Thyroid gland (tissue), 4 donors: ENCODE data around the gene UBE2H. TPM values are rescaled to one million over a fixed set of nuclear protein-coding genes. Genes with fewer than 3 reads are reported as not detected.

Experiments
- DNase-seq, 2 donors: peaks; one replicate each; pipeline ENCODE4 v3.0.0-alpha.2; 2019
- H3K27ac ChIP-seq, 3 donors: fragments of 200-600 bp; sonication (generic); 1 replicate in 2 of 3; 2 replicates in 1 of 3; pipeline ENCODE4 v1.5.1; 2016 to 2019; ENCODE audit warnings: mild to moderate bottlenecking in 1 of 3, moderate library complexity in 1 of 3
- H3K27me3 ChIP-seq: fragments of 200-600 bp; sonication (generic); one replicate; pipeline ENCODE4 v1.5.1; 2019
- H3K36me3 ChIP-seq, 2 donors: fragments of 200-600 bp; sonication (generic); one replicate each; pipeline ENCODE4 v1.5.1; 2016 to 2019
- H3K4me1 ChIP-seq, 2 donors: fragments of 200-600 bp; sonication (generic); one replicate each; pipeline ENCODE4 v1.5.1; 2017 to 2019
- H3K4me3 ChIP-seq, 3 donors: fragments of 200-600 bp; sonication (generic); replicated peaks in 1 of 3; 1 replicate in 2 of 3; 2 replicates in 1 of 3; pipeline ENCODE4 v1.5.1; 2016; ENCODE audit warnings: mild to moderate bottlenecking in 1 of 3
- H3K9me3 ChIP-seq: fragments of 200-600 bp; sonication (generic); one replicate; pipeline ENCODE4 v1.5.1; 2017
- POLR2A ChIP-seq, 2 donors: fragments of 450-650 bp; IDR thresholded peaks; one replicate each; pipeline ENCODE4 v1.6.1; 2017; ENCODE audit warnings: antibody characterized with exemption in 2 of 2, mild to moderate bottlenecking in 2 of 2, moderate library complexity in 1 of 2
- WGBS, 2 donors: methylation state at CpG; one replicate each; pipeline ENCODE4 v1.1.5; 2017; 5-methylcytosine and 5-hydroxymethylcytosine counted together
- intact Hi-C: fragments of 100-400 bp; cut with DNase I; formaldehyde crosslinking; loops from one replicate; pipeline ENCODE4 v1.15.1; 2023
- total RNA-seq, 4 donors: library from RNA; depleted of rRNA; stranded (reverse); fragments of >200 nt; gene quantifications; one replicate each; pipeline ENCODE4 v1.2.3, GENCODE V29; 2016
- TF ChIP-seq, protein P1 (sequence below), 6 experiments: fragments of 200-600 bp in 3 of 6; fragments of 450-650 bp in 3 of 6; sonication (generic) in 3 of 6; IDR thresholded peaks; one replicate each; pipeline ENCODE4 v1.5.1; 2016 to 2019; ENCODE audit warnings: antibody characterized with exemption in 6 of 6, mild to moderate bottlenecking in 2 of 6, inconsistent platforms in 1 of 6, moderate library complexity in 1 of 6

The UBE2H gene
- total RNA-seq, 4 donors from 2014 or later, result 97.7 to 156 (median 122) TPM

DNA sequence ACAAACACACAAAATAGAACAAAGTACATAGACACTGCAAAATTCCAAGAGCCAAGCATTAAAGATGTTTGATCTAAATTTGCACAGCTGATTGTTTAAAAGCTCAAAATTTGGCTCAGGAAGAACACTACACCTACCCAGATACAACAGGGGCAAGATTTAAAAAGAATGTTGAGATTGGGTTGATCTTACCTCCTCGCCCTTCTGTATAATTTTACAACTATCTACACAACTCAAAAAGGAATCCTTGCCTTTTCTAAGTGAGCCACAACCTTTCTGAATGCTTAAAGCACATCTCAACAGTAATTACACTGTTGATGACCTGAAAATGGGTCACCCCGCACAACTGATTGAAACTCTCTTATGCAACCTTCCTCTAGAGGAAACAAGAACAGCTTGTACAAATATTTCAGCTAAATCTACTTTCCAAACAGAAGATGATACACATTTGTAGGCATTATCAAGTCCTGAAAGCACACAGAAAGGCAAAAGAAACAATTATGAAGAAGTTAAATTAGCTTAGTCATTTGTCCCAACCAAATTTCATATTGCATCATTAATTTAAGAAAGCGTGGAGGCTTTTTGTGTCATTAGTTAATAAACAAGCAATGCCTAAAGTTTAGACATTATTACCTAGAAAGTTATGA lies 75.5 kb downstream of the UBE2H start:
- no peak overlapping the region for H3K4me3 ChIP-seq
- H3K4me1 ChIP-seq, result peaks cover 25 to 40% of the 10 kb centered on the region in 2 donors
- DNase-seq, result no peak
- peak overlapping the region; percentile 21 to 58 (median 57) for H3K27ac ChIP-seq
- no peaks in the 10 kb centered on the region for H3K27me3 ChIP-seq
- TF ChIP-seq POLR2A (IDR thresholded peaks at IDR 0.05), result no peak
- TF ChIP-seq, protein P1, sequence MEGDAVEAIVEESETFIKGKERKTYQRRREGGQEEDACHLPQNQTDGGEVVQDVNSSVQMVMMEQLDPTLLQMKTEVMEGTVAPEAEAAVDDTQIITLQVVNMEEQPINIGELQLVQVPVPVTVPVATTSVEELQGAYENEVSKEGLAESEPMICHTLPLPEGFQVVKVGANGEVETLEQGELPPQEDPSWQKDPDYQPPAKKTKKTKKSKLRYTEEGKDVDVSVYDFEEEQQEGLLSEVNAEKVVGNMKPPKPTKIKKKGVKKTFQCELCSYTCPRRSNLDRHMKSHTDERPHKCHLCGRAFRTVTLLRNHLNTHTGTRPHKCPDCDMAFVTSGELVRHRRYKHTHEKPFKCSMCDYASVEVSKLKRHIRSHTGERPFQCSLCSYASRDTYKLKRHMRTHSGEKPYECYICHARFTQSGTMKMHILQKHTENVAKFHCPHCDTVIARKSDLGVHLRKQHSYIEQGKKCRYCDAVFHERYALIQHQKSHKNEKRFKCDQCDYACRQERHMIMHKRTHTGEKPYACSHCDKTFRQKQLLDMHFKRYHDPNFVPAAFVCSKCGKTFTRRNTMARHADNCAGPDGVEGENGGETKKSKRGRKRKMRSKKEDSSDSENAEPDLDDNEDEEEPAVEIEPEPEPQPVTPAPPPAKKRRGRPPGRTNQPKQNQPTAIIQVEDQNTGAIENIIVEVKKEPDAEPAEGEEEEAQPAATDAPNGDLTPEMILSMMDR (IDR thresholded peaks at IDR 0.05), result no peak
- WGBS, 2 donors, result 73 to 78% methylated on average over 3 of the region's 3 CpGs
- peaks cover 0 to 7% of the 10 kb centered on the region in 2 donors for H3K36me3 ChIP-seq
- intact Hi-C loops, result no loop called here
- no peaks in the 10 kb centered on the region for H3K9me3 ChIP-seq

DNA sequence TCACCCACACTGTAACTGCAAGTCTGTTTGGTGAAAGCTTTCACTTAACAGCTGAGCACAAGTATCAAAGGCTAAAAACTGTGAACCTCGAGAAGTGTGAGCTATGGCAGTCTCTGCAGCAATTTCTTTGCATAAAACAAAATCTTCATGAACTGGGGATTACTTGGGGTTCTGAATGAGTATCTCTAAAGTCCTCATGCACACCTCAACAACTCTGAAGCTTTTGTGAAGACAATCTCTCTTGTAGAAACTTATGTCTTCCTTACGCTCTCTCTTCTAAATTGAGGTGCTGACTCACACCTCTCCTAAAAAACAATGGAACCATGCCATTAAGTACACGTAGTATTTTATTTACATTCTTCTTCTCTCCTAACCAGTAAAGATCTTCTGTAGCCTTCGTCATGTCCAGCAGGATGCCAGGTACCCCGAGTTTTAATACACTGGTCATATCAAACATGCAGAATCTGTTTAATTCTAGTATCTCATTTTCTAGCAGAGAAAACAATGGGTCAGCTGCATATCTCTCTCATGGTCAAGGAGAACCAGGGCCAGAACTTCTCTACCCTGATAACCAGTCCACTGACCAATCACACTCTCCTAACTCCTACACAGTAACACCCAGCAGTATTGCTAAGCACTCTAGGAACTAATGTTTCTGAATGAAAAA lies 76.9 kb downstream of the UBE2H start:
- Histone ChIP-seq H3K27ac (peak overlapping the region in 1 of 3 donors; percentile 1), H3K4me3 (no peak overlapping the region), H3K36me3 (peaks cover 0 to 7% of the 10 kb centered on the region in 2 donors), H3K9me3 (no peaks in the 10 kb centered on the region), H3K27me3 (no peaks in the 10 kb centered on the region), H3K4me1 (peaks cover 31 to 38% of the 10 kb centered on the region in 2 donors)
- WGBS, 2 donors, result 84% methylated on average over 5 of the region's 5 CpGs
- TF ChIP-seq, protein P1 (IDR thresholded peaks at IDR 0.05), result no peak
- TF ChIP-seq POLR2A (IDR thresholded peaks at IDR 0.05), result no peak
- intact Hi-C loops, result no loop called here
- no peak for DNase-seq

DNA sequence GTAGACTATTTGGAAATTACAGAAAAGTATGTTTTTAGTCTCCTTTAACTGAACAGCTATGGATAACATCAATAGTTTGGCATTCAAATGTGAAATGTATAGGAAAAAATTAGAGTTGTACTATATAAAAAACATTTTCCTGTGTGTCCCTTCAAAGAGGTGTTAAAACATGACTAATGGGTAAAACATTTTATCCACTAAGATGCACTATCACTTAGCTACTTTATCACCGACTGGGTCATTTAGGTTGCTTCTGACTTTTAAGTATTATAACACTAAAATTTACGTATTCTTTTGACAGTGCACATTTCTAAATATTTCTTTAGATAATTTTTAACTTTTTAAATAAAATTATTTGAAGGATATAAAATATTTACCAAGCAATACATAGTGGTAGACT lies 77.6 kb downstream of the UBE2H start:
- peaks cover 0 to 7% of the 10 kb centered on the region in 2 donors for H3K36me3 ChIP-seq
- peaks cover 38 to 45% of the 10 kb centered on the region in 2 donors for H3K4me1 ChIP-seq
- DNase-seq, result no peak
- intact Hi-C loops, result no loop called here
- no peaks in the 10 kb centered on the region for H3K9me3 ChIP-seq
- no peaks in the 10 kb centered on the region for H3K27me3 ChIP-seq
- H3K4me3 ChIP-seq, result no peak overlapping the region
- WGBS, 2 donors, result 94 to 96% methylated on average over 2 of the region's 2 CpGs
- H3K27ac ChIP-seq, result no peak overlapping the region
- no peak for TF ChIP-seq POLR2A (IDR thresholded peaks at IDR 0.05)
- TF ChIP-seq, protein P1 (IDR thresholded peaks at IDR 0.05), result no peak

DNA sequence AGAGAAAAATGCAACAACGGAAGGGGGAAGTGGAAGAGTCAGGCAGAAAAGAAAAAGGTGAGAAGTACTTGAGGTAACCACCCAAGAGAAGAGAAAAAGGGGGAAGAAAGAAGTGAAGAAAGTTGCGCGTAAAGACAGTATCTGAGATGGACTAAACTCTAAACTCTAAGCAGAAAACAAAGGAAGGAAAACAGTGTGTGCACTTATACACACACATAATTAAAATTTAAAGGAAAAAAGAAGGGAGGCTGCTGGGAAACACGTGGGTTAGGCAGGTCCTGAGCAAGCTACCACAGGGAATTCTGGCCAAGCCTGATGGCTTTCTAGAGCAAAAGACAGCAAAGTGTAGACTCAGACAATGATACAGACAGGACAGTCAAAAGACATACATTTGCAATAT lies 78.0 kb downstream of the UBE2H start:
- TF ChIP-seq POLR2A (IDR thresholded peaks at IDR 0.05), result no peak
- TF ChIP-seq, protein P1 (IDR thresholded peaks at IDR 0.05), result no peak
- H3K4me1 ChIP-seq, result peaks cover 43 to 49% of the 10 kb centered on the region in 2 donors
- intact Hi-C loops, result no loop called here

DNA sequence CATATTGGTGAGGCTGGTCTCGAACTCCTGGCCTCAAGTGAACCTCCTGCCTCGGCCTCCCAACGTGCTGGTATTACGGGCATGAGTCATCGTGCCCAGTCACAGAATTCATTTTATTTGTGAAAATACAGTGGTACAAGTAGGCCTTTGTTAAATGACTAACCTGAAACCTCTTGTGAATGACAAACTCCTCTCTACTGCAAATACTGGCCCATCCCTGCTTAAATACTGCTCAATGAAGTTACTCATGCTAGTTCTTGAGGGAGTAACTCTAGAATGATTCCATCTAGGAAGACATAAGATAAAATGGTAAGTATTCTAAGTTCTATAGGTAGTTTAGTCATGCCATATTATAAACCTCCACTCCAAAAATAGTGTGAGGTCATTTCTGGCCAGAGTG lies 80.7 kb downstream of the UBE2H start:
- H3K27ac ChIP-seq, result peak overlapping the region in 1 of 3 donors; percentile 78
- no peaks in the 10 kb centered on the region for H3K36me3 ChIP-seq
- H3K4me3 ChIP-seq, result no peak overlapping the region
- intact Hi-C loops, result no loop called here
- H3K9me3 ChIP-seq, result no peaks in the 10 kb centered on the region
- DNase-seq, result no peak
- no peaks in the 10 kb centered on the region for H3K27me3 ChIP-seq
- TF ChIP-seq POLR2A (IDR thresholded peaks at IDR 0.05), result no peak
- TF ChIP-seq, protein P1 (IDR thresholded peaks at IDR 0.05), result no peak
- peaks cover 40 to 44% of the 10 kb centered on the region in 2 donors for H3K4me1 ChIP-seq
- WGBS, 2 donors, result 89 to 97% methylated on average over 5 of the region's 5 CpGs

More for the DNA sequence above, 78.0 kb downstream of the UBE2H start:
- H3K27ac ChIP-seq, result no peak overlapping the region
- no peak for DNase-seq
- no peak overlapping the region for H3K4me3 ChIP-seq
- H3K36me3 ChIP-seq, result peaks cover 0 to 7% of the 10 kb centered on the region in 2 donors
- H3K9me3 ChIP-seq, result no peaks in the 10 kb centered on the region
- no peaks in the 10 kb centered on the region for H3K27me3 ChIP-seq
- WGBS, 2 donors, result 86 to 88% methylated on average over 4 of the region's 4 CpGs
